Gastroesophageal sphincter (tissue), 3 donors: ENCODE measurements around the gene LPP.

ENCODE experiments used
- CTCF ChIP-seq, 4 experiments: fragments of 200-600 bp in 2 of 4; fragments of 450-650 bp in 2 of 4; sonication (generic) in 1 of 4; IDR thresholded peaks; one replicate each; pipeline ENCODE4 v1.5.1; 2017 to 2019; ENCODE audit warnings: antibody characterized with exemption in 4 of 4, mild to moderate bottlenecking in 2 of 4, moderate library complexity in 2 of 4
- EP300 ChIP-seq: sonication (generic); formaldehyde crosslinking; IDR thresholded peaks from one replicate; pipeline ENCODE4 v1.6.1; 2017; ENCODE audit warnings: antibody characterized with exemption, mild to moderate bottlenecking
- POLR2AphosphoS5 ChIP-seq: sonication (generic); formaldehyde crosslinking; IDR thresholded peaks from one replicate; pipeline ENCODE4 v1.6.1; 2017; ENCODE audit warnings: antibody characterized with exemption

GRCh38 chr3:188316021-188316722 is 162.2 kb downstream of the LPP start:
- TF ChIP-seq CTCF (IDR thresholded peaks at IDR 0.05) = no peak
- TF ChIP-seq EP300 = no peak
- no peak for TF ChIP-seq POLR2AphosphoS5
